ENCODE results near the gene LDLRAD4.
"Not testable (repeated sequence)": the region's sequence is repeated elsewhere in the genome, so short reads cannot be mapped to it uniquely, and the experiment has no call there.

The LDLRAD4 gene

GRCh38 chr18:13253786-13254688 lies 35.5 kb downstream of the LDLRAD4 start:
- no peak for DNase-seq

- no peak for DNase-seq
These were observed 36.7 kb downstream of the LDLRAD4 start for GRCh38 chr18:13254971-13255927.

GRCh38 chr18:13256444-13257305 lies 38.1 kb downstream of the LDLRAD4 start:
- DNase-seq = no peak

- DNase-seq = no peak
These were observed 38.9 kb downstream of the LDLRAD4 start for GRCh38 chr18:13257361-13257980.

- no peak for DNase-seq
These were observed 40.4 kb downstream of the LDLRAD4 start for GRCh38 chr18:13258921-13259320.

GRCh38 chr18:13259701-13260100 lies 41.1 kb downstream of the LDLRAD4 start:
- no peak for DNase-seq

- DNase-seq = no peak
These were observed 41.8 kb downstream of the LDLRAD4 start for GRCh38 chr18:13260197-13260934.

GRCh38 chr18:13260935-13261640 lies 42.5 kb downstream of the LDLRAD4 start:
- DNase-seq = no peak

GRCh38 chr18:13261661-13262357 lies 43.2 kb downstream of the LDLRAD4 start:
- no peak for DNase-seq

- not testable (repeated sequence) for DNase-seq
These were observed 43.8 kb downstream of the LDLRAD4 start for GRCh38 chr18:13262358-13262680.

- DNase-seq = no peak
These were observed 44.5 kb downstream of the LDLRAD4 start for GRCh38 chr18:13262839-13263691.

- DNase-seq = no peak
These were observed 45.8 kb downstream of the LDLRAD4 start for GRCh38 chr18:13264091-13265007.

- no peak for DNase-seq
These were observed 46.7 kb downstream of the LDLRAD4 start for GRCh38 chr18:13265008-13265910.

GRCh38 chr18:13265911-13266217 lies 47.3 kb downstream of the LDLRAD4 start:
- no peak for DNase-seq

GRCh38 chr18:13266218-13267100 lies 47.9 kb downstream of the LDLRAD4 start:
- DNase-seq = no peak

GRCh38 chr18:13267431-13267873 lies 48.9 kb downstream of the LDLRAD4 start:
- no peak for DNase-seq
